Cardiac fibroblast (primary cell): ENCODE data around the gene EXOC6B.

Source experiments
- DNase-seq, 2 donors: peaks; one replicate each; pipeline versions ENCODE4 v3.0.0 to v3.0.0-alpha.2; 2010; ENCODE audit warnings: low read depth in 2 of 2
- H3K4me3 ChIP-seq, 2 donors: replicated peaks in 1 of 2; 1 replicate in 1 of 2; 2 replicates in 1 of 2; pipeline ENCODE4 v1.5.1; 2011; ENCODE audit warnings: low read depth in 2 of 2, low read length in 2 of 2, mild to moderate bottlenecking in 2 of 2, moderate library complexity in 1 of 2
- CTCF ChIP-seq: IDR thresholded peaks from one replicate; pipeline ENCODE4 v1.5.1; 2011; ENCODE audit warnings: low read depth, mild to moderate bottlenecking, low read length, inconsistent platforms

The EXOC6B gene

GRCh38 chr2:72765997-72766609, 59.7 kb downstream of the EXOC6B start:
- no peak overlapping the region for H3K4me3 ChIP-seq
- DNase-seq: peak in 1 of 2 donors; percentile 68
- no peak for TF ChIP-seq CTCF

GRCh38 chr2:72762276-72762675, 63.6 kb downstream of the EXOC6B start:
- DNase-seq: no peak
- no peak overlapping the region for H3K4me3 ChIP-seq
- TF ChIP-seq CTCF: no peak

- no peak overlapping the region for H3K4me3 ChIP-seq
- TF ChIP-seq CTCF: no peak
- no peak for DNase-seq
These were observed 66.1 kb downstream of the EXOC6B start for GRCh38 chr2:72759755-72760154.

- peak; percentile 51 to 96 for DNase-seq
- no peak overlapping the region for H3K4me3 ChIP-seq
- no peak for TF ChIP-seq CTCF
These were observed 68.6 kb downstream of the EXOC6B start for GRCh38 chr2:72757177-72757775.

- DNase-seq: peak; percentile 56 to 75
- TF ChIP-seq CTCF: no peak
- H3K4me3 ChIP-seq: no peak overlapping the region
These were observed 70.0 kb downstream of the EXOC6B start for GRCh38 chr2:72755647-72756423.

- no peak for DNase-seq
- no peak for TF ChIP-seq CTCF
- no peak overlapping the region for H3K4me3 ChIP-seq
These were observed 71.1 kb downstream of the EXOC6B start for GRCh38 chr2:72754628-72755320.
